GM03348 (cell line): Measurements from ENCODE around the gene EPC1.
"Not testable (repeated sequence)": the region's sequence is repeated elsewhere in the genome, so short reads cannot be mapped to it uniquely, and the experiment has no call there.

Source experiments
- DNase-seq: peaks from one replicate; pipeline ENCODE4 v3.0.0; 2012; ENCODE audit warnings: low spot score

Gene EPC1

DNA sequence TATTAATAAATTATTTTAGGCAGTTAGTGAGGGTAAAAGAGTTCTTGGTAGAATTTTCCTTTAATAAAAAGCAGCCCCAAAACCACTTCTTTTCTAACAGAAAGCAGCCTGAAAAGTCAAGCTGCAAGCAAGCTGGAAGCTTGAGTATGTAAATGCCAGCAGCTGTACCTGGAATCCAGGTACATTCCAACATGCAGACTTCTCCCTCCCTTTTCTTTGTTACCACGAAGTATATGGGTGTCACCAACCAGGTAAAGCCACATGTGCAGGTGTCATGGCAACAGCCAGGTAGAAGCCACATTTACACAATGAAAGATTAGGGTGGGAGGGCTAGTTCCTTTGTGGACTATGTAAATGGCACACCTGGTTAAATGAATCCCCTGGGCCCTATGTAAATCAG, 114.6 kb downstream of the EPC1 start:
- no peak for DNase-seq

GRCh38 chr10:32229788-32230187, 117.2 kb downstream of the EPC1 start:
- not testable (repeated sequence) for DNase-seq

DNA sequence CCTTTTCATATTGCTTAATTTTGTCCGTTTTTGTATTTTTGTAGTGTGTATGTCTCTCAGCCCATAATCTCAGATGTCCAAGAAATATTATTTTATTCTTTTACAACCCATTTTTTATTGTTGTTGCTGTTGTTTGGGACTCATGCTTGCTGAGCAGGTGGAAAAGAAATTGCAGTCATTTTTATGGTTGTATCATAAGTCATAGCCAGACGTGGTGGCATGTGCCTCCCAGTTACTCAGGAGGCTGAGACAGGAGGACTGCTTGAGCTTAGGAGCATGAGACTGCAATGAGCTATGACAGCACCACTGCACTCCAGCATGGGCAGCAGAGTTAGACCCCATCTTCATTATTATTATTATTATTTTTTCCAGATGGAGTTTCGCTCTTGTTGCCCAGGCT, 117.8 kb downstream of the EPC1 start:
- DNase-seq: no peak

DNA sequence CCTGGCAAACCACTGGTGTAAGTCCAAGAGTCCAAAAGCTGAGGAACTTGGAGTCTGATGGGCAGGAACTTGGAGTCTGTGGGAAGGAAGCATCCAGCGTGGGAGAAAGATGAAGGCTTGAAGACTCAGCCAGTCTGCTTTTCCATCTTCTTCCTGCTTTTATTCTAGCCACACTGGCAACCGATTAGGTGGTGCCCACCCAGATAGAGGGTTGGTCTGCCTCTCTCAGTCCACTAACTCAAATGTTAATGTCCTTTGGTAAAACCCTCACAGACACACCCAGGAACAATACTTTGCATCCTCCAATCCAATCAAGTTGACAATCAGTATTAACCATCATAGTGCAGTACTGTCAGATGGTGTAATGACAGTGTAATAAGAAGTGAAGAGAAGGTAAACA, 119.2 kb downstream of the EPC1 start:
- no peak for DNase-seq

DNA sequence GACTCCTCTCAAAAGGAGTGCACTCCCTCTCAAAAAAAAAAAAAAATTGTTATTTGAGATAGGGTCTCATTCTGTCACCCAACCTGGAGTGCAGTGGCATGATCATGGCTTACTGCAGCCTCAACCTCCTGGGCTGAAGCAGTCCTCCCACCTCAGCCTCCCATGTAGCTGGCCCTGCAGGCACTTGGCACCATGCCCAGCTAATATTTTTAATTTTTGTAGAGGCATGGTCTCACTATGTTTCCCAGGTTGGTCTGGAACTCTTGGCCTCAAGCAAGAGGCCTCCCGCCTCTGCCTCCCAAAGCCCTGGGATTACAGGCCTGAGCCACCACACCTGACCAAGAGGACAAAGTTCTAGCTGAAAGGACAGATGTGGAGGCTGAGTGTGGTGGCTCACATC, 120.3 kb downstream of the EPC1 start:
- no peak for DNase-seq

- no peak for DNase-seq
Observed at GRCh38 chr10:32225976-32226375, 121.0 kb downstream of the EPC1 start.

GRCh38 chr10:32222376-32222775, 124.6 kb downstream of the EPC1 start:
- not testable (repeated sequence) for DNase-seq

GRCh38 chr10:32219156-32219555, 127.8 kb downstream of the EPC1 start:
- not testable (repeated sequence) for DNase-seq

- DNase-seq: not testable (repeated sequence)
Observed at GRCh38 chr10:32218206-32219044, 128.5 kb downstream of the EPC1 start.
